ENCODE data around the gene TRAPPC10. TPM values are rescaled to one million over a fixed set of nuclear protein-coding genes. Genes with fewer than 3 reads are reported as not detected.

TRAPPC10 gene
- total RNA-seq, 1 experiment from 2014 or later, result 31.5 TPM

DNA sequence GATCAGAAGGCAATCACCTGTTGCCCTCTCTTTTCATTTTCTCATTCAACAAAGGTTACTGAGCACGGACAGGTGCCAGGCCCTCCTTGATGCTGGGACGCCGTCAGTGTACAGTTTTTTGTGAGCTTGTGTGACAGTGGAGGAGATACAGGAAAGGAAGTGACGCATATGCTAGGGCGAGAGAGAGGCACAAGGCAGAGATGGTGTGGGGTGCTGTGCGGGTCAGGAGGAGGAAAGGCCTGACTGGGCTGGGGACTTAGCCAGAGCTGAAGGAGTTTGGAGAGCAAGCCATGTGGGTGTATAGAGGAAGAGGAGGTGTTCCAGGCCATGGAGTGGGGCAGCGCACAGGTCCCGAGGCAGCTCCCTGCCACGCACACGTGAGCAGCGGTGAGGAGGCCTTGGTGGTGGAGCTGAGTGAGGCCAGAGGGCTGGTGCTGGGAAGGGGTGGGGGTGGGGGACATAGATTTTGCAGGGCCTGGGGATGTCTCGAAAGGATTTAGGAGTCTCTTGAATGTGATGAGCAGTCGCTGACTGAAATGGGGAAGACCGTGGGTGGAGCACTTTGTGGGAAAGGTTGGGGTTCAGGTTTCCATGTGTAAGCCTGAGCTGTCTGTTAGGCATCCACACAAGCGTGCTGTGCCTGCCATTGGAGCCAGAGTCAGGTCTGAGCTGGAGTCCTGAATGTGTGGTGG is 46.0 kb downstream of the TRAPPC10 start:
- Histone ChIP-seq H3K9me2 (ENCODE audit: insufficient read depth) (no peaks in the 10 kb centered on the region), H3K9ac (ENCODE audit: low read length) (no peak overlapping the region), H3K79me2 (ENCODE audit: insufficient read depth, low read length) (peaks cover 21% of the 10 kb centered on the region; the same call in 1 of the 2 replicates), H4K20me1 (ENCODE audit: insufficient read depth) (no peaks in the 10 kb centered on the region), H3K4me3 (replicated peaks in 1 of 2; ENCODE audit: low read depth in 1 of 2, low read length in 2 of 2) (no peak overlapping the region), H3K4me2 (ENCODE audit: low read length) (no peak overlapping the region), H3K4me1 (ENCODE audit: control insufficient read depth in 1 of 2, insufficient read depth in 2 of 2, low read length in 2 of 2) (peaks cover 4% of the 10 kb centered on the region in 2 experiments; a peak in 2 of 4 replicates), H3K27ac (ENCODE audit: low read depth, low read length) (no peak overlapping the region), H3K27me3 (ENCODE audit: insufficient read depth, low read length) (no peaks in the 10 kb centered on the region), H3K9me3 (ENCODE audit: control insufficient read depth in 1 of 2, insufficient read depth in 1 of 2, low read depth in 1 of 2, low read length in 2 of 2) (no peaks in the 10 kb centered on the region), H2AFZ (ENCODE audit: low read depth, low read length, poor library complexity, severe bottlenecking) (no peak overlapping the region), H3K36me3 (ENCODE audit: control insufficient read depth in 1 of 2, insufficient read depth in 2 of 2, low read length in 2 of 2) (peaks cover 3 to 6% of the 10 kb centered on the region in 2 experiments; a peak in 2 of 4 replicates)
- DNase-seq (ENCODE audit: low read depth, low spot score), result no peak
- no peak for ATAC-seq
- TF ChIP-seq, protein P1, sequence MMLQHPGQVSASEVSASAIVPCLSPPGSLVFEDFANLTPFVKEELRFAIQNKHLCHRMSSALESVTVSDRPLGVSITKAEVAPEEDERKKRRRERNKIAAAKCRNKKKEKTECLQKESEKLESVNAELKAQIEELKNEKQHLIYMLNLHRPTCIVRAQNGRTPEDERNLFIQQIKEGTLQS (IDR thresholded peaks at IDR 0.05), result no peak
- no peak for TF ChIP-seq EGR1 (IDR thresholded peaks at IDR 0.05; ENCODE audit: low read depth)
- no peak for TF ChIP-seq JUND (IDR thresholded peaks at IDR 0.05)
- no peak for TF ChIP-seq SRF (IDR thresholded peaks at IDR 0.05; ENCODE audit: low read depth)
- TF ChIP-seq RAD21 (IDR thresholded peaks at IDR 0.05; ENCODE audit: low read depth), result no peak
- no peak for TF ChIP-seq ZNF274 (IDR thresholded peaks at IDR 0.05; ENCODE audit: low read depth, low read length)
- TF ChIP-seq SIN3A (IDR thresholded peaks at IDR 0.05; ENCODE audit: low read depth), result no peak
- TF ChIP-seq YY1 (IDR thresholded peaks at IDR 0.05; ENCODE audit: extremely low read depth, insufficient replicate concordance, low read depth, low read length), result no peak
- TF ChIP-seq FOSL1 (IDR thresholded peaks at IDR 0.05; ENCODE audit: low read depth), result no peak
- no peak for TF ChIP-seq EZH2phosphoT487 (IDR thresholded peaks at IDR 0.05; ENCODE audit: borderline replicate concordance)
- TF ChIP-seq, protein P2, sequence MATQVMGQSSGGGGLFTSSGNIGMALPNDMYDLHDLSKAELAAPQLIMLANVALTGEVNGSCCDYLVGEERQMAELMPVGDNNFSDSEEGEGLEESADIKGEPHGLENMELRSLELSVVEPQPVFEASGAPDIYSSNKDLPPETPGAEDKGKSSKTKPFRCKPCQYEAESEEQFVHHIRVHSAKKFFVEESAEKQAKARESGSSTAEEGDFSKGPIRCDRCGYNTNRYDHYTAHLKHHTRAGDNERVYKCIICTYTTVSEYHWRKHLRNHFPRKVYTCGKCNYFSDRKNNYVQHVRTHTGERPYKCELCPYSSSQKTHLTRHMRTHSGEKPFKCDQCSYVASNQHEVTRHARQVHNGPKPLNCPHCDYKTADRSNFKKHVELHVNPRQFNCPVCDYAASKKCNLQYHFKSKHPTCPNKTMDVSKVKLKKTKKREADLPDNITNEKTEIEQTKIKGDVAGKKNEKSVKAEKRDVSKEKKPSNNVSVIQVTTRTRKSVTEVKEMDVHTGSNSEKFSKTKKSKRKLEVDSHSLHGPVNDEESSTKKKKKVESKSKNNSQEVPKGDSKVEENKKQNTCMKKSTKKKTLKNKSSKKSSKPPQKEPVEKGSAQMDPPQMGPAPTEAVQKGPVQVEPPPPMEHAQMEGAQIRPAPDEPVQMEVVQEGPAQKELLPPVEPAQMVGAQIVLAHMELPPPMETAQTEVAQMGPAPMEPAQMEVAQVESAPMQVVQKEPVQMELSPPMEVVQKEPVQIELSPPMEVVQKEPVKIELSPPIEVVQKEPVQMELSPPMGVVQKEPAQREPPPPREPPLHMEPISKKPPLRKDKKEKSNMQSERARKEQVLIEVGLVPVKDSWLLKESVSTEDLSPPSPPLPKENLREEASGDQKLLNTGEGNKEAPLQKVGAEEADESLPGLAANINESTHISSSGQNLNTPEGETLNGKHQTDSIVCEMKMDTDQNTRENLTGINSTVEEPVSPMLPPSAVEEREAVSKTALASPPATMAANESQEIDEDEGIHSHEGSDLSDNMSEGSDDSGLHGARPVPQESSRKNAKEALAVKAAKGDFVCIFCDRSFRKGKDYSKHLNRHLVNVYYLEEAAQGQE (IDR thresholded peaks at IDR 0.05; ENCODE audit: low read depth), result no peak
- no peak for TF ChIP-seq EZH2 (IDR thresholded peaks at IDR 0.05)
- TF ChIP-seq, protein P3, sequence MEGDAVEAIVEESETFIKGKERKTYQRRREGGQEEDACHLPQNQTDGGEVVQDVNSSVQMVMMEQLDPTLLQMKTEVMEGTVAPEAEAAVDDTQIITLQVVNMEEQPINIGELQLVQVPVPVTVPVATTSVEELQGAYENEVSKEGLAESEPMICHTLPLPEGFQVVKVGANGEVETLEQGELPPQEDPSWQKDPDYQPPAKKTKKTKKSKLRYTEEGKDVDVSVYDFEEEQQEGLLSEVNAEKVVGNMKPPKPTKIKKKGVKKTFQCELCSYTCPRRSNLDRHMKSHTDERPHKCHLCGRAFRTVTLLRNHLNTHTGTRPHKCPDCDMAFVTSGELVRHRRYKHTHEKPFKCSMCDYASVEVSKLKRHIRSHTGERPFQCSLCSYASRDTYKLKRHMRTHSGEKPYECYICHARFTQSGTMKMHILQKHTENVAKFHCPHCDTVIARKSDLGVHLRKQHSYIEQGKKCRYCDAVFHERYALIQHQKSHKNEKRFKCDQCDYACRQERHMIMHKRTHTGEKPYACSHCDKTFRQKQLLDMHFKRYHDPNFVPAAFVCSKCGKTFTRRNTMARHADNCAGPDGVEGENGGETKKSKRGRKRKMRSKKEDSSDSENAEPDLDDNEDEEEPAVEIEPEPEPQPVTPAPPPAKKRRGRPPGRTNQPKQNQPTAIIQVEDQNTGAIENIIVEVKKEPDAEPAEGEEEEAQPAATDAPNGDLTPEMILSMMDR (IDR thresholded peaks at IDR 0.05 in 2 of 3, conservative IDR thresholded peaks at IDR 0.05 in 1 of 3; ENCODE audit: borderline replicate concordance in 1 of 3, insufficient read depth in 1 of 3, low read depth in 2 of 3, low read length in 2 of 3), result no peak
- no peak for TF ChIP-seq POLR2A (IDR thresholded peaks at IDR 0.05; ENCODE audit: borderline replicate concordance, extremely low read depth, insufficient read depth, insufficient read length)
- ChIA-PET RAD21 (ENCODE audit: low non-redundant PET in 1 of 2, low total read pairs in 2 of 2, uncharacterized antibody in 2 of 2, unreplicated experiment in 2 of 2) (no interaction called here), CTCF (no interaction called here), POLR2A (no interaction called here)
- intact Hi-C loops (cut with micrococcal nuclease), result no loop called here
- BruUV-seq (replicated peaks), result no TSS peak
